ENCODE data around the gene IQGAP2.

Gene IQGAP2

GRCh38 chr5:76449606-76450005 lies 46.5 kb downstream of the IQGAP2 start:
- no peak for DNase-seq (ENCODE audit: low read depth in 1 of 2, low spot score in 1 of 2)

DNA sequence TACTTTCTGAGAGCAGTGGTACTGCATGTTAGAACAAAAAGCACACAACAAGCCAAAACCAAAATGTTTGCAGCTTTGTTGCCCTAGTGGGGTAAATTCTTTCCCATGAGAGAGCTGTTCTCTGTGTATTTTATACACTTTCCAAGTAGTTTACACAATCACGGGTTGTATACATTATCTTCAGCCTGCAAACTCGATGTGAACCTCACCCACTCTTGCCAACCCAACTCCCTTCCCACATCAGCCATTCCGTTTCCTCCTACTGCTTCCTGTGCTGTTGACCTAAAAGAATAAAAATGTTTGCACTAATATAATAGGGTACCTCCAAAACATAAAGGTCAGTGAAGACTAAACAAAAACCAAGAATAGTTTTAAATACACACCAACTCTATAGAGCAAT lies 47.0 kb downstream of the IQGAP2 start:
- no peak for DNase-seq (ENCODE audit: low read depth in 1 of 2, low spot score in 1 of 2)

- DNase-seq (ENCODE audit: low read depth in 1 of 2, low spot score in 1 of 2): no peak
Measured at GRCh38 chr5:76451031-76451701, 48.1 kb downstream of the IQGAP2 start.

DNA sequence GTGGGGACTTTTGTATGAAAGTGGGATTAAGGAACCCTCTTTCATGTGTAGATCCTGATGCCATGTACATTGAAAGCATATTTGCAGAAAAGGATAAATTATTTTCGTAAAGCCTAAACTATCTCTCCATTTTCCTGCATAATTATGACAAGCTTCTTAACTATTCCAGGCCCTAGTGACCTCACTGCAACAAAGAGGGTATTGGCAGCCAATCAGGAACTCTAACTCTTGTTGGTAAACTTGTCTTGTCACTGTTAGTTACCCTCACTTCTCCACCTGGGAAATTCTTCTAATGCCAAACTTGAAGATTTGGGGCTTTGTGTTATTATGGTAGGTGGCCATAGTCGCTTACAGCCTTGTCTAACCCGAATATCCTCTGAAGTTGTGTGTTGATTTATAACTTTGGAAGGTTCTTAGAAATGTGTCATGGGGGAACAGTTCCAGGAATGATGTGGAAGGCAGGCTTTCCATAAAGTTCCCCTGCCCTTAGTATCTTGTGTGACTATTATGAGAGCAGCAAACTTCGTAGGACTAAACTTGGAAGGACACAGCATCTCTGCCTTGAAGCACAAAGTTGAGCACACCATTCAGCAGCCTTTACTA lies 52.5 kb downstream of the IQGAP2 start:
- no peak for DNase-seq (ENCODE audit: low read depth in 1 of 2, low spot score in 1 of 2)

- DNase-seq (ENCODE audit: low read depth in 1 of 2, low spot score in 1 of 2): no peak
Measured at GRCh38 chr5:76456258-76456657, 53.2 kb downstream of the IQGAP2 start.

DNA sequence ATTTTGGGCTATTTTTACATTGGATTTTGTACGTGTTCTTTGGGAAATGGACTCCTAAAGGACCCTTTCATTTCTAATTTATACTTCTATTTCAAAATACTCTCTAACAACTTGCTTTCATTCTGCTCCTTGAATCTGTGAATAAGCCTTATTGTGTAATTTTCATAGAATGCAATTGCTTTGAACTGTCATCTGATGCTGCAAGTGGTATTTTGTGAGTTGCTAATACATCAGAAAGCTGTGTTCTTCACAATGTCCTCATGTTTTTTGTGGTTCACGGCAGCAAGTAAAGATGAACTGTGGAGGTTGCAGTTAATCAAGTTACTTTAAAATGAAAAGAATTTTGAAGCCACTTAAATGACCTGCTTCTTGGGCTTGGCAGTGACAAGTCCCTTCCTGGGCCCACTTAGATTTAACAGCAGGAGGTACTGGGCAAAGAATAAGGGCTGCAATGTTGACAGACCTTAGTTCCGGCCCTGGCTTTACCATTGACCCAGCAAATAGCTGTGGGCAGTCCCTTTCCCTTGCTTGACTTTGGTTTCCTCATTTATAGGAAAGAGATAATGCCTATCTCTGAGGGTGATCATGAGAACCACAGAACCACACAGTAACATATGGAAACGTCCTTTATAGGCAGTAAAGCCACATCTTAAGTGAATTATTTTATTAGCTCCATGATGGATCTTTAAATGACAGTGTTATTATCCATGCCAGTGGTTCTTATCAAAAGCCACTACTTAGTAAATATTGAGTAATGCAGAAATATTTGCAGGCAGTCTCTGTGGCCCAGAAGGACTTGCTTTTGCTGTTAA lies 54.8 kb downstream of the IQGAP2 start:
- DNase-seq (ENCODE audit: low read depth in 1 of 2, low spot score in 1 of 2): no peak

GRCh38 chr5:76458486-76458830 lies 55.4 kb downstream of the IQGAP2 start:
- DNase-seq (ENCODE audit: low read depth in 1 of 2, low spot score in 1 of 2): no peak

DNA sequence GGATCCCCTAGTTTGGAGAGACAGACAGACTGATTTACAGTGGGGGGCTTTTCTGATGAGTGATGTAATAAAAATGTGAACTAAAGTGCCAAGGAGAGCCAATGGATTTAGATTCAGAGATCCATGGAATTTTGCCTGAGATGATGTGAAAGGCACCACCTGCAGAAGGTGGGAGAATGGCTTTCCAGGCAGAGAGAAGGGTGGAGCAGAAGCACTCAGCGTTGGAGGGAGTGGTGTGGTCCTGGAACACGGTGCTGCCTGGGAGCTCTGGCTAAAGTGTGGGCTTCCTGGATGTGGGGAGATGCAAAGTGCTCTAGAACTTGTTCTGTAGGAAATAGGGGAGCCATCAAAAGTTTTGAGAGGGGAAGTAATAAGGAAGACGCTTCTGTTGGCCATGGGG lies 57.0 kb downstream of the IQGAP2 start:
- DNase-seq (ENCODE audit: low read depth in 1 of 2, low spot score in 1 of 2): no peak

DNA sequence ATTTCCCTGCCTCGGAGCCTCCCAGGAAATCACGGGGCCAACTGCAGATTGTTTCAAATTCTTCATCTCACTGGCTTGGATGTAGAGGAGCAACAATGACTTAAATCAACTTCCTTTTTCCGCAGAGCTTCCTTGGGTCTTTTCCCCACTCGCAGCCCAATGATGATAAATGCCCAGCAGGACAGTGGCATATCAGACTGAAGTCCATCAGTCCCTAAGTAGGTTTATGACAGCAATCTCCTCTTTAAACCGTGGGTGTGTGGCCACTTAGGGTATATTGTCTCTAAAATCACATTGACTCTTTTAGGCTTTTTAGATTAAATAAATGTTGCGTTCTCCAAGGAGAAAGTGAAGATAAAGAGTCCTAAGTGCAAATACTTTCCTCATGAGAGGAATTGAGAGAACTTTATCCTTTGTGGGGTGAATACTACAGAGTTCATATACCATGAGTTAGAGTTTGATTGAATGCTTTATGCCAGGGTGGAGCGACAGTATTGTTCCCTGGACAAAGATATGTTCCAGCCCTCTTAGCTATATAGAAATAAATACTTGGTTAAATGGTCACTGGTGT lies 59.1 kb downstream of the IQGAP2 start:
- no peak for DNase-seq (ENCODE audit: low read depth in 1 of 2, low spot score in 1 of 2)

GRCh38 chr5:76467216-76467615 lies 64.1 kb downstream of the IQGAP2 start:
- DNase-seq (ENCODE audit: low read depth in 1 of 2, low spot score in 1 of 2): no peak

DNA sequence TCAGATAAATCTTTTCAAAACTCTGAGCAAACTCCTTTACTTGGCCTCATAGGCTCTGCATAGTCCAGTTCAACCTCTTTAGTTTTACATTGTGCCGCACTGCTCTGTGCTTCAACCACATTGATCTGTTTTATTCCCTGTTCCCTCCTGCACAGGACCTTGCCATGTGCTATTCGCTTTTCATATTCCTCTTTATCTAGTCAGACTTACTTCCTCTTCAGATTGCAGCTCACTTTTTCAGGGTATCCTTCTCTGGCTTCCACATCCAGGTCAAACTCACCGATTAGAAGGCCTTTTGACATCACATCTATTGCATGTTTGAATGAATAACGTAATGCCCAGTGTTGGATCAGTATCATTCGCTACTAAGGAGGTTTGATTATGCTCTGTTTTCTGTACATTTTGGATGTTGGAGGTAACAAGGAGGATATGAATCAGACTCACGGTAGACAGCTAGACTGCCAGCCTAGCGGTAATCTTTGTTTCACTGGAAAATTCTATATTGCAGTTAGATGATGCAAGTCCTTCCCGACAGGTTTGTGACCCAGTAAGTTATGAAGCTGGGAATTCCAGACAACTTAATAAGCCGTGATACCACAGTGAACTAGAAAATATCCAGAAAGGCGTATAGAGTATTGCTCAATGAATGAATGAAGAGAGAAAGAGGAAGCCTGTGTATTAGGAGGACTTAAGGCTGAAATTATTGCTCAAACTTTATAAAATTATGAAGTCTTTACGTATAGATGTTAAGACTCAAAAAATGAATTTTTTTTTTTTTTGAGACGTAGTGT lies 65.7 kb downstream of the IQGAP2 start:
- no peak for DNase-seq (ENCODE audit: low read depth in 1 of 2, low spot score in 1 of 2)

DNA sequence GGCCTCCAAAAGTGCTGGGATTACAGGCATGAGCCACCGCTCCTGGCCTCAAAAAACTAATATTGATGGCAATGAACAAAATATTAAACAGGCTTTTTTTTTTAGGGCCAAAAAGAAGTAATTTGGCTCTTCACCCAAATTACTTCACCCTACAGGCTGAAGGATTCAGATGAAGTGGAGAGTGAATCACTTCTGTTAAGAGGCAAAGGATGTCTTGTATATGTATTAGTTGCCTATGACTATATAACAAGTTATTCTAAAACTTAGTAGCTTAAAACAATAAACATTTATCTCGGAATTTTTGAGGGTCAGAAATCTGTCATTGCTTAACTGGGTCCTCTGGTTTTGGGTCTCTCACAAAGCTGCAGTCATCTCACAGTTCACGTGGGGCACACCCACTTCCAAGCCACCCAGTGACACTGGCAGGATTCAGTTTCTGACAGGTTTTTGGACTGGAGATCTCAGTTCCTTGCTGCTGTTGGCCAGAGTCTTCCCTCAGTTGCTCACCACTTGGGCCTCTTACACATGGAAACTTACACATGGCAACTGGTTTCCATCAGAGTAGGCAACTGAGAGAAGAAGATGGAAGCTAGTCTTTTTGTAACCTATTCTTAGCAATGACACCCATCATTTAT lies 66.7 kb downstream of the IQGAP2 start:
- no peak for DNase-seq (ENCODE audit: low read depth in 1 of 2, low spot score in 1 of 2)

DNA sequence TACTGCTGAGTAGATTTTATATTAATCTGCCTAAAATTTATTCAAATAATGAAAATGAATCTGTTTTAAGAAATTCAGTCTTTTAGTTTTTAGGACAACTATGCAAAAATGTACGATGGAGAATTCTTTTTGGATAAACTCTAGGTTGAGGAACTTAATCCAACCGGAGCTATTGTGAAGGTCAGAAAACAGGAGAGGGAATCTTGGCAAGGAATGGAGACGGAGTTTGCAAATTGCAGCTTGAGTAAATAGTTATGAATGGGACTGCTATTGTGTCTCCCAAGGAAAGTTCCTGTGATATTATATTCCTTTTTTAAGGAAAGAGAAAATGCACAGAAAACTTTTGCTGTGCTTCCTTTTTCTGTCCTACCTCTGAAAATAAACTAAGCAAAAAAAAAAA lies 67.9 kb downstream of the IQGAP2 start:
- no peak for DNase-seq (ENCODE audit: low read depth in 1 of 2, low spot score in 1 of 2)

- no peak for DNase-seq (ENCODE audit: low read depth in 1 of 2, low spot score in 1 of 2)
Measured at GRCh38 chr5:76471406-76471805, 68.3 kb downstream of the IQGAP2 start.

- no peak for DNase-seq (ENCODE audit: low read depth in 1 of 2, low spot score in 1 of 2)
Measured at GRCh38 chr5:76471987-76472334, 68.9 kb downstream of the IQGAP2 start.

DNA sequence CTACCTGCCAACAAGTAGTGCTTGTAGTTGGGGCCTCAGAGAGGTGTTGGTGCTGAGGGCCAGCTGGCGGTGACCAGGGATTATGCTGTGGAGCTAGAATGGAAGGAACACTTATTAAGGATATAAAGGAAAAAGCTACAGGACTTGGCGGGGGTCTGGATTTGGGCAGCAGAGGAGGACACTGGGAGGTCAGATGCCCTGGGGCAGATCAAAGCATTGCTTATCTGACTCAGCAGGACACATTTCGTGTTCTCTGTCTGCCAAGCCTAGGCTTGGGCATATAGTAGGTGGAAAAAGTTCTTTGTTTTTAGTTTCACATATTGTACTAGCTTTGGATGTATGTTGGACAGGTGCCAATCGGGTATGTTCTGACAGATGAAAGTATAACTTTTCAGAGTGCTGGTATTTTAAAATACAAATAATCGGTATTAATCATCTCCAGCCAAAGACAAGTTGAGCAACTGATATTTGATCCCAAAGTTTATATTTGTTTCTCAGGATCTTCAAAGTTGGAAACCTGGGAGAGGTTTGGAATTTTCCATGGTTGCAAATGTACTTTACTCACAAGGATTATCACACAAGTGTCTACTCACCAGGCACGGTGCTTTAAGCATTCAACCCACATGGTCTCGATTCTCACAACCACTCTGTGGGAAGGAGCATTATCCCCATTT lies 69.4 kb downstream of the IQGAP2 start:
- DNase-seq (ENCODE audit: low read depth in 1 of 2, low spot score in 1 of 2): no peak

DNA sequence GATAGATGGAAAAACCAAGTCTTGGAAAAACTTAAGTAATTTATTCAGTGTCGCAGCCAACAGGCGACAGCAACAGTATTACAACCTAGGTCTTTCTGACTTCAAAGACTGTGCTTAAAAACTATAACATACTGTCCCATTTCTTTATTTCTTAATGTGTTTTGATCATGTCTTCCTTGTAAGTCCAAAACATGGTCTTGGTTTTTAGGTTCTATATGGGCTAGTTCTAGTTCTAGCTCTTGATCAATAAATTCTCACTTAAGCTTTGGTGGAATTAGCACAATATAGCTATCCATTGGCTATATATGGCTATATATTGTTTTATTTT lies 69.9 kb downstream of the IQGAP2 start:
- no peak for DNase-seq (ENCODE audit: low read depth in 1 of 2, low spot score in 1 of 2)

- DNase-seq (ENCODE audit: low read depth in 1 of 2, low spot score in 1 of 2): peak; percentile 30 to 44
Measured at GRCh38 chr5:76473661-76474060, 70.6 kb downstream of the IQGAP2 start.

- DNase-seq (ENCODE audit: low read depth in 1 of 2, low spot score in 1 of 2): no peak
Measured at GRCh38 chr5:76474377-76474776, 71.3 kb downstream of the IQGAP2 start.

DNA sequence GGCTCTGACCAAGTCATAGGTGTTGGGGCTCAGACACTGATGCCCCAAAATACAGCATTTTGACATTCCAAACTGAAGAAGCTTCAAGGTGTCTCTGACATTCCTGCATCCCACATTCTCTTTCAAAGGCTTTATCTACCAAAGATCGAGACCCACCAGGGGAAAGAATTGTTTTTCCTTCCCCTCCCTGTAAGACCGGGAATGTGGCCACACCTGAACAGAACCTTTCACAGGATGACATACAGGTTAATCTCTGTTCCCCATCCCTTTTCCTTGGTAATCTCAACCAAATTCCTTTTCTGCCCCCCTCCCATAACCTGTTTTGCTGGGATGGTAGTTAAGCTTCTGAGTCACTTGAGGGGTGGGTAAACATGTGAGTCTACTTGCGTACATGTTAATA lies 72.3 kb downstream of the IQGAP2 start:
- no peak for DNase-seq (ENCODE audit: low read depth in 1 of 2, low spot score in 1 of 2)

DNA sequence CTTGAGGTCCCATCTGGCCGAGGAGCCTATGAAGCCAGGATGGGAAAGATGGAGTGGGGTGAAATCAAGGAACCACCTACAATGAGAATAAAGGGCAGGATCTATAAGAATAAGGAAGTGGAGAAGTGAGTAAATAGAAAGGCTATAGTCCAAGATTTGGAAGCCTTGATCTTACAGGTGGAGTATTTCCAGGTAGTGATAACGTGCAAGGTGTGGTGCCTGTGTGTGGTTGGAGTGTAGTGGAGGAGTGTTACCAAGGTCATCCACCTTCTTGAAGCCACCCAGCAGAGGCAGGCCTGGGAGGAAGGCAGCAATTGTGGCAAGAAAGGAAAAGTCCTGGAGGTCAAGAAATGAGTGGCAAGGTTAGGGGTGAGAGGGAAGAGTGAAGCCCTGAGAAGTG lies 72.9 kb downstream of the IQGAP2 start:
- DNase-seq (ENCODE audit: low read depth in 1 of 2, low spot score in 1 of 2): no peak
